BJ (cell line): ENCODE results near the gene DDX55. TPM values are rescaled to one million over a fixed set of nuclear protein-coding genes. Genes with fewer than 3 reads are reported as not detected.

Experiments
- CTCF ChIA-PET: fragments of 350-600 bp; formaldehyde crosslinking; extraction: SDS; loops from one replicate; lab custom pipeline; 2021; ENCODE audit warnings: antibody characterized with exemption, inconsistent platforms; lab: Yijun Ruan, JAX
- POLR2A ChIA-PET: fragments of 300-600 bp; sonication (Branson Sonifier 250); formaldehyde crosslinking; extraction: SDS; loops from one replicate; lab custom pipeline; 2021; ENCODE audit warnings: antibody characterized with exemption; lab: Charles Lee
- DNase-seq: peaks from one replicate; pipeline ENCODE4 v3.0.0-alpha.2; 2011; ENCODE audit warnings: low read depth
- H3K27me3 ChIP-seq: 2 replicates; pipeline ENCODE4 v1.6.0; 2011; ENCODE audit warnings: low read length; ENCODE audit not compliant: control insufficient read depth, insufficient read depth
- H3K36me3 ChIP-seq: 2 replicates; pipeline ENCODE4 v1.5.1; 2011; ENCODE audit warnings: low read length; ENCODE audit not compliant: control insufficient read depth, insufficient read depth
- H3K4me3 ChIP-seq: 2 replicates; pipeline ENCODE4 v1.5.1; 2011; ENCODE audit warnings: low read depth, mild to moderate bottlenecking, control low read depth, low read length
- polyA plus RNA-seq: library from polyadenylated mRNA; depleted of rRNA; stranded (reverse); fragments of >200 nt; gene quantifications from 2 replicates; pipeline ENCODE4 v1.2.3, GENCODE V29; 2011
- TF ChIP-seq, protein P1 (sequence below): IDR thresholded peaks from 2 replicates; pipeline ENCODE4 v1.5.1; 2011; ENCODE audit warnings: low read depth, mild to moderate bottlenecking, control low read depth, inconsistent platforms, low read length, moderate library complexity; ENCODE audit not compliant: insufficient read depth

The DDX55 gene
- polyA plus RNA-seq, 1 experiment: 13.8 TPM

DNA sequence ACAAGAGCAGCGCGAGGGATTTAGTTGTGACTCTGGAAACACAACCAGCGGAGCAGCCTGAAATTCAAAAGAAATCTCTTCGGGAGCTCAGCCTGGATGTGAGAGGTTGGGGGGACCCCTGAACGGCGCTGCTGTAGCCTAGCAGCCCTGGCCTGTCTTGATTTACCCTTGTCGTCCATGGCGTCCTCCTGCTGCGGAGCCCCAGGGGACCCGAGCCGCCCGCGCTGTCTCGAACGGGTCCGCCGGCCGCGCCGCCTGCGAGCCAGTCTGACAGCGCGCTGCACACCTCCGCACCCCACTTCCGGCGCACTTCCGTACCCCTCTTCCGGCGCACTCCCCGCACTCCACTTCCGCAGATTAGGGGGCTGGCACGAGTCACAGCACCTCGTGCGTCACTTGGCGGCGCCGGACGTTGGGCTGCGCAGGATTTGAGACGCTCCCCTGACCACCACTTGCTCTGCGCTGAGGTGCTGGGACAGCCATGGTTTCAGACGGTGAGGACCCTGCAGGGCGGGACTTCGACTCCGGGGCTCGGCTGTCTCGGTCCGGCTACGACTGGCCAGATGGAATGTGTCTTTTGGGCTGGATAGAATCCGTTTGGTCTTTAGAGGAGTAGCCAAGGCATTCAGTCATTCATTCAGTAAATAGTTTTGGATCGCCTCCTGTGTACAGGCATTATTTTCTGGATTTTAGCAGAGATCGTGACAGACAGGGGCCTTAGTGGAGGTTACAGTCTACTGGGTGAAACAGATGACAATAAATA, 31.7 kb downstream of the DDX55 start, which contains the start of the genes EIF2B1 and GTF2H3:
Gene EIF2B1, minus strand, starts transcription at position 308 of the 763 bp plus-strand sequence. Its CDS starts 129 bp downstream, at position 179.
Gene GTF2H3, plus strand, starts transcription at position 451 of the 763 bp plus-strand sequence. Its CDS starts 31 bp downstream, at position 482.
- no peaks in the 10 kb centered on the region for H3K27me3 ChIP-seq
- TF ChIP-seq, protein P1, sequence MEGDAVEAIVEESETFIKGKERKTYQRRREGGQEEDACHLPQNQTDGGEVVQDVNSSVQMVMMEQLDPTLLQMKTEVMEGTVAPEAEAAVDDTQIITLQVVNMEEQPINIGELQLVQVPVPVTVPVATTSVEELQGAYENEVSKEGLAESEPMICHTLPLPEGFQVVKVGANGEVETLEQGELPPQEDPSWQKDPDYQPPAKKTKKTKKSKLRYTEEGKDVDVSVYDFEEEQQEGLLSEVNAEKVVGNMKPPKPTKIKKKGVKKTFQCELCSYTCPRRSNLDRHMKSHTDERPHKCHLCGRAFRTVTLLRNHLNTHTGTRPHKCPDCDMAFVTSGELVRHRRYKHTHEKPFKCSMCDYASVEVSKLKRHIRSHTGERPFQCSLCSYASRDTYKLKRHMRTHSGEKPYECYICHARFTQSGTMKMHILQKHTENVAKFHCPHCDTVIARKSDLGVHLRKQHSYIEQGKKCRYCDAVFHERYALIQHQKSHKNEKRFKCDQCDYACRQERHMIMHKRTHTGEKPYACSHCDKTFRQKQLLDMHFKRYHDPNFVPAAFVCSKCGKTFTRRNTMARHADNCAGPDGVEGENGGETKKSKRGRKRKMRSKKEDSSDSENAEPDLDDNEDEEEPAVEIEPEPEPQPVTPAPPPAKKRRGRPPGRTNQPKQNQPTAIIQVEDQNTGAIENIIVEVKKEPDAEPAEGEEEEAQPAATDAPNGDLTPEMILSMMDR: no peak
- POLR2A ChIA-PET: no interaction called here
- CTCF ChIA-PET: no interaction called here
- peaks cover 12% of the 10 kb centered on the region for H3K36me3 ChIP-seq
- DNase-seq: peak; percentile 76
- H3K4me3 ChIP-seq: peak within 1 kb of the TSS; percentile 55

GRCh38 chr12:123634142-123634561, 32.3 kb downstream of the DDX55 start:
- TF ChIP-seq, protein P1: no peak
- ChIA-PET CTCF (no interaction called here), POLR2A (no interaction called here)
- no peaks in the 10 kb centered on the region for H3K27me3 ChIP-seq
- DNase-seq: no peak
- H3K4me3 ChIP-seq: peak overlapping the region; percentile 55
- peaks cover 8% of the 10 kb centered on the region for H3K36me3 ChIP-seq

DNA sequence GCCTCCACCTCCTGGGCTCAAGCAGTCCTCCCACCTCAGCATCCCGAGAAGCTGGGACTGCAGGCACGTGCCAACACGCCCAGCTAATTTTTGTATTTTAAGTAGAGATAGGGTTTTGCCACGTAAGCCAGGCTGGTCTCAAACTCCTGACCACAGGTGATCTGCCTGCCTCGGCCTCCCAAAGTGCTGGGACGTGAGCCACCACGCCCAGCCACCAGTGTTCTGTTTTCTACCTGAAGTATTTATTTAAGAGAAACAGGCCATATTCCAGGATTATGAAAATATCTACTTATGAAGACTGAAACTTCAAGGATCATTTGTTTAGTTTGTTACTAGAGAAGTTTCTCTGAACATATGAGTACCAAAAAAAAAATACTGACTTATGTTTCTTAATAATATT, 42.0 kb downstream of the DDX55 start:
- H3K27me3 ChIP-seq: no peaks in the 10 kb centered on the region
- CTCF ChIA-PET: interaction anchor here (1.7 kb wide), 1 partner anchor 14 kb away, joined by 3 read pairs; no protein-coding TSS in a partner anchor
- TF ChIP-seq, protein P1: no peak
- DNase-seq: no peak
- H3K4me3 ChIP-seq: no peak overlapping the region
- POLR2A ChIA-PET: no interaction called here
- H3K36me3 ChIP-seq: peaks cover 9% of the 10 kb centered on the region

GRCh38 chr12:123645380-123645779, 43.5 kb downstream of the DDX55 start:
- ChIA-PET CTCF (interaction anchor here (1.1 to 1.7 kb wide), 2 partner anchors 13 to 27 kb away, joined by 3 to 4 read pairs; no protein-coding TSS in a partner anchor), POLR2A (no interaction called here)
- no peaks in the 10 kb centered on the region for H3K27me3 ChIP-seq
- DNase-seq: no peak
- H3K36me3 ChIP-seq: peaks cover 9% of the 10 kb centered on the region
- H3K4me3 ChIP-seq: no peak overlapping the region
- TF ChIP-seq, protein P1: no peak

- ChIA-PET POLR2A (no interaction called here), CTCF (interaction anchor here (1.1 kb wide), 1 partner anchor 27 kb away, joined by 4 read pairs; no protein-coding TSS in a partner anchor)
- no peak overlapping the region for H3K4me3 ChIP-seq
- DNase-seq: no peak
- no peaks in the 10 kb centered on the region for H3K27me3 ChIP-seq
- peaks cover 9% of the 10 kb centered on the region for H3K36me3 ChIP-seq
- TF ChIP-seq, protein P1: no peak
Observed at GRCh38 chr12:123645878-123646277, 44.0 kb downstream of the DDX55 start.
